Measurements from ENCODE around the gene VTN. TPM values are rescaled to one million over a fixed set of nuclear protein-coding genes. Genes with fewer than 3 reads are reported as not detected.

Gene VTN
- total RNA-seq, 2 experiments from 2014 or later, result 0.22 to 0.35 TPM

DNA sequence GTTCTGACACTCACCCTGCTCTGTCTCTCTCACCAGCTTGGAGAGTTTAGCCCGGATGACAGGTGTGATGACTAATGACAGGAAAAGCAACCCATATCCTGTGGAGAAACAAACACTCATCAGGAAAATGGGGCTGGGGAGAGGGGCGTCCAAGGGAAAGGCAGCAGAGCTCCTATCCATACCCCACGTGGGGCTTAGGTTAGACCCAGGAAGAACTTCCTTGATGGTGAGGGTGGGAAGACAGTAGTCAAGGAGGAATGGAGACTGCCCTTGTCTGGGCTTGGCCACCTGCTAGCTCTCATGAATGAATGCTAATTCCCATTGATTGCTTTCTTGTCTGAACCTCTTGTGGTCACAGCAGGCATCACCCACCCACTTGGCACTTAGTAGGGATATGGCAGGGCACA, 32.1 kb upstream of the VTN start:
- no peak for DNase-seq
- Mint-ChIP-seq H3K27ac (peak overlapping the region; percentile 7), H3K27me3 (no peaks in the 10 kb centered on the region)

DNA sequence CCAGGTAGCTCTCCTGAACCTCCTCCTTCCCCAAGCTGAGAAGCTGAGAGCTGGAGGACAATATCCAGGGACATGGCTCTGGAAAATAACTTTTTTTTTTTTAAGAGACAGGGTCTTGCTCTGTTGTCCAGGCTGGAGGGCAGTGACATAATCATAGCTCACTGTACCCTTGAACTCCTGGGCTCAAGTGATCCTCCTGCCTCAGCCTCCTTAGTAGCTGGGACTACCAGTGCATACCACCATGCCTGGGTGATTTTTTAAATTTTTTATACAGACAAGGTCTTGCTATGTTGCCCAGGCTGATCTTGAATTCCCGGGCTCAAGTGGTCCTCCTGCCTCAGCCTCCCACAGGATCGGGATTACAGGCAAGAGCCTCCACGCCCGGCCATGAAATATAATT, 29.7 kb upstream of the VTN start:
- no peak for DNase-seq
- no peaks in the 10 kb centered on the region for H3K36me3 Mint-ChIP-seq
- peaks cover 8% of the 10 kb centered on the region for H3K4me1 Mint-ChIP-seq
- no peak overlapping the region for H3K4me3 Mint-ChIP-seq
- H3K27me3 Mint-ChIP-seq, result no peaks in the 10 kb centered on the region
- H3K27ac Mint-ChIP-seq, result no peak overlapping the region
- no peaks in the 10 kb centered on the region for H3K9me3 Mint-ChIP-seq

More for the DNA sequence above, 32.1 kb upstream of the VTN start:
- H3K36me3 Mint-ChIP-seq, result no peaks in the 10 kb centered on the region
- H3K4me3 Mint-ChIP-seq, result no peak overlapping the region
- no peaks in the 10 kb centered on the region for H3K9me3 Mint-ChIP-seq
- H3K4me1 Mint-ChIP-seq, result peaks cover 11% of the 10 kb centered on the region

DNA sequence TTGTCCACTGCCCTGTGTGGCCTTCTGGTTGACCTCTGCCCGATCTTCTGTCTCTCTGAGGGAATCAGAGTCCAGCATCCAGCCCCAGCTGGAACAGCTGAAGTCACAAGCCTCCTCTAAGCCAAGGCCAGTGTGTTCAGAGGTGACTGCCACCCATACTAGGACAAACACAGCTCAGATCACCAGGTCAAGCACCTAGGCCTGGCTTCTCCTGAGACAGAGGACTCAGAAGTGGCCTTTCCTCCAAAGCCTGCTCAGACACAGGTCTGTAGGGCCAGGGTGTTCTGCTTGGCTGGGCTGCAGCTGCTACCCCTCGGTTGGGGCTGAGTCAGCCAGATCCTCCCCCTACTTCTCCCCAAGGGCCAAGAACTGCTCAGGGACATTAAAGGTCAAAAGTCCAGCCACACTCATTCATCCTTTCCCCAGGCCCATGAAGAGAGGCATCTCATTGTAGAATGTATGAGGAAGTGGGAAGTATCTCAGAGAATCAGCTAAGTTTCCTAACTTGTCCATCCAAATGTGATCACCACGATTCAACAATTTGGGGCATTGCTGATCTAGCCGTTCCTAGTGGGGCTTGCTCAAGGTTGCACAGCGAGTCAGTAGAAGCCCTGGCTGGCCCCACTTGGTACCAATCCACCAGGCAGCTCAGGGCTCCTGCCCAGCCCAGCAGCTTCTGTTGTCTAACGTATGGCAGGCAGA, 28.3 kb upstream of the VTN start:
- Mint-ChIP-seq H3K4me3 (no peak overlapping the region), H3K4me1 (peaks cover 4% of the 10 kb centered on the region), H3K36me3 (no peaks in the 10 kb centered on the region), H3K9me3 (no peaks in the 10 kb centered on the region), H3K27me3 (no peaks in the 10 kb centered on the region), H3K27ac (no peak overlapping the region)
- no peak for DNase-seq

DNA sequence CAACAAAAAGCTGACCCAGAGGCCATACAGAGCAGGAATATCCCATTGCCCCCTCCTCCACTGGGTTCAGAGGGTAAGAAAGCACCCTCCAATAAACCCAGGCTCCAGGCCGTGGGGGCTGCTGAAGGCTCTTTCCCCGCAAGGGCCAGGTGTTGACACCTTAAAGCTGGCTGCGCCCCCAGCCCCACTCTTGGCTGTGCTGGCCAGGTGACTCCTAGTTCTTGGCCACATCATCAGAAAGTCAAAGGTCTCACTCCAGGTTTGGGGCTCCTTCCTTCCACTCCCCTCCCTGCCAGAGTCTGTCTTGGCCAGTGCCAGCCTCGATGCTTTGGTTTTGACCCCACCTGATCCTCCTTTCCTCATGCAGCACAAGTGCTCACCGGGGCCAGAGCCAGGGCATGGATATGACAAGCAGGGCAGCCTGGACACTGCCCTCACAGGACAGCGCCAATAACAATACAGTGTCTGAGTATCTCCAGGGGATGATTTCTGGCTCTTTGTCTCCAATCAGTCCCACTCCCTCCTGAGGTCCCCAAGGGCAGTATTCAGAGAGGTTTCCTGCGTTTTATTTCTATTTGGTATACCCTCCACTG, 27.7 kb upstream of the VTN start:
- Mint-ChIP-seq H3K27ac (no peak overlapping the region), H3K36me3 (no peaks in the 10 kb centered on the region), H3K9me3 (no peaks in the 10 kb centered on the region), H3K4me3 (no peak overlapping the region), H3K4me1 (no peaks in the 10 kb centered on the region), H3K27me3 (no peaks in the 10 kb centered on the region)
- DNase-seq, result no peak

DNA sequence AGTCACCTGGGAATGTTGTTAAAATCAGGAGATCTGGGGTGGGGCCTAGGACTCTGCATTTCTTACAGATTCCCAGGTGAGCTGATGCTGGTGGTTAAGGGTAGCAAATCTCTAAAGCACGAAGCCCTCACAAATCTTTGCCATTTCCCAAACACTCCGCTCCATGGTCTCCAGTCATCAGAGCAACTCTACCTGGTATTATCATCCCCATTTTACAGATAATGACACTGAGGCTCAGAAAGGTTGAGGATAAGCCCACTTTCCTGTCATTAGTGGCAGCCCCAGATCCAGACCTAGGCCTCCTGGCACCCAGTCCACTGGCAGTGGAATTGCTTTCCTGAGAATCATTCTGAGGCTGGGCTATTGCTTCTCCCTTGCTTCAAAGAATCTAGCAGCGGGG, 27.2 kb upstream of the VTN start:
- no peaks in the 10 kb centered on the region for H3K27me3 Mint-ChIP-seq
- H3K36me3 Mint-ChIP-seq, result no peaks in the 10 kb centered on the region
- no peaks in the 10 kb centered on the region for H3K4me1 Mint-ChIP-seq
- no peak overlapping the region for H3K4me3 Mint-ChIP-seq
- H3K9me3 Mint-ChIP-seq, result no peaks in the 10 kb centered on the region
- DNase-seq, result no peak
- H3K27ac Mint-ChIP-seq, result no peak overlapping the region

DNA sequence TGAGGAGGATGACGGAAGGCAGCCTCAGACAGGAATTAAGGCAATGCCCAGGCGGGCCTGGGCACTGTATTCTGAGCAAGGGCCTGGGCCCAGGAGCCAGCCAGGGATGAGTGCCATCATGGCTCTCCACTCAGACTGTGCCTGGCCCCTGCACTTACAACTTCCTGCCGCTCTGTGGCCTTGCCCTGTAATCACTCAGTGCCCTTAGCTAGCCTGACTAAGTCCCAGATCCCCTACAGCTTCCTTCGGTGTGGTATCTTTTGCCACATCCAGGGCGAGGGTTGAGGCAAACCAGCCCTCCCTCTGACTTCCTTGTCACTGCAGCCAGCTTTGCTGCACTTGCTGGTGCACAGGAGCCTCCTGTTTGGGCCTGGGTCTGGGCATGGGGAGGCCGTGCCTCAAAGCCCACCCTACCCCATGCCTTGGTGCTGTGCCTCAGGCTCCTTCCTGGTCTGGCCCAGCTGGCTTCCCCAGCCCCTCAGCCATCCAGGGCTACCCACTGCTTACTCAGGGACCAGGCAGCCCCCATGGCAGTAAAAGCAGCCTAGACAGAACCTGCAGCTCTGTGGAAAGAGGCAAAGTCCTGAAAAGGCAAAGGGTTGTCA, 26.6 kb upstream of the VTN start:
- Mint-ChIP-seq H3K4me1 (no peaks in the 10 kb centered on the region), H3K36me3 (no peaks in the 10 kb centered on the region), H3K4me3 (no peak overlapping the region), H3K9me3 (no peaks in the 10 kb centered on the region), H3K27me3 (no peaks in the 10 kb centered on the region), H3K27ac (no peak overlapping the region)
- no peak for DNase-seq

DNA sequence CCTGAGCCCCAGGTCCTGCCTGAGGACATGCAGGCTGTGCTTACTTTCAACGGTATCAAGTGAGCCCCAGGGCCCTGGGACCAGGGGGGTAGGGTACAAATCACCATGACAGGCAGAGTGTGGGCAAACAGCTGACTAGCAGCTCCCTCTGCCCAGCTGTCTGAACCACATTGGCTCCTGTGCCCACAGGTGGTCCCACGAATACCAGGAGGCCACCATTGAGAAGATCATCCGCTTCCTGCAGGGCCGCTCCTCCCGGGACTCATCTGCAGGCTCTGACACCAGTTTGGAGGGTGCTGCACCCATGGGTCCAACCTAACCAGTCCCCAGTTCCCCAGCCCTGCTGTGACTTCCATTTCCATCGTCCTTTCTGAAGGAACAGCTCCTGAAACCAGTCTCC, 25.9 kb upstream of the VTN start:
- H3K9me3 Mint-ChIP-seq, result no peaks in the 10 kb centered on the region
- H3K36me3 Mint-ChIP-seq, result peaks cover 5% of the 10 kb centered on the region
- DNase-seq, result no peak
- H3K4me3 Mint-ChIP-seq, result no peak overlapping the region
- no peaks in the 10 kb centered on the region for H3K4me1 Mint-ChIP-seq
- no peak overlapping the region for H3K27ac Mint-ChIP-seq
- H3K27me3 Mint-ChIP-seq, result no peaks in the 10 kb centered on the region

DNA sequence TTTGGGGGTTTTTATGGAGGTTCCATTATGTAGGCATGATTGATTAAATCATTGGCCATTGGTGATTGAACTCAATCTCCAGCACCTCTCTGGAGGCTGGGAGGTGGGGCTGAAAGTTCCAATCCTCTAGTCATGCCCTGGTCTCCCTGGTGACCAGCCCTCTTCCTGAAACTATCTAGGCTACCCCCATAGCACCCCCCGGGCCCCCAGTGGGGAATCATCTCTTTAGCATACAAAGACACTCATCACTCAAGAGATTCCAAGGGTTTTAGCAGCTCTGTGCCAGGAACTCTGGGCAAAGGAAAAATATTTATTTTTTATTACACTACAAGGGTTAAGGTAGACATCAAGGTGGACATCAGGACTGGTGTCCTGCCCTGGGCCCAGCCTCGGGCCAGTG, 25.3 kb upstream of the VTN start:
- no peak for DNase-seq
- H3K36me3 Mint-ChIP-seq, result peaks cover 5% of the 10 kb centered on the region
- no peaks in the 10 kb centered on the region for H3K27me3 Mint-ChIP-seq
- H3K27ac Mint-ChIP-seq, result no peak overlapping the region
- H3K4me1 Mint-ChIP-seq, result no peaks in the 10 kb centered on the region
- H3K4me3 Mint-ChIP-seq, result no peak overlapping the region
- H3K9me3 Mint-ChIP-seq, result no peaks in the 10 kb centered on the region

DNA sequence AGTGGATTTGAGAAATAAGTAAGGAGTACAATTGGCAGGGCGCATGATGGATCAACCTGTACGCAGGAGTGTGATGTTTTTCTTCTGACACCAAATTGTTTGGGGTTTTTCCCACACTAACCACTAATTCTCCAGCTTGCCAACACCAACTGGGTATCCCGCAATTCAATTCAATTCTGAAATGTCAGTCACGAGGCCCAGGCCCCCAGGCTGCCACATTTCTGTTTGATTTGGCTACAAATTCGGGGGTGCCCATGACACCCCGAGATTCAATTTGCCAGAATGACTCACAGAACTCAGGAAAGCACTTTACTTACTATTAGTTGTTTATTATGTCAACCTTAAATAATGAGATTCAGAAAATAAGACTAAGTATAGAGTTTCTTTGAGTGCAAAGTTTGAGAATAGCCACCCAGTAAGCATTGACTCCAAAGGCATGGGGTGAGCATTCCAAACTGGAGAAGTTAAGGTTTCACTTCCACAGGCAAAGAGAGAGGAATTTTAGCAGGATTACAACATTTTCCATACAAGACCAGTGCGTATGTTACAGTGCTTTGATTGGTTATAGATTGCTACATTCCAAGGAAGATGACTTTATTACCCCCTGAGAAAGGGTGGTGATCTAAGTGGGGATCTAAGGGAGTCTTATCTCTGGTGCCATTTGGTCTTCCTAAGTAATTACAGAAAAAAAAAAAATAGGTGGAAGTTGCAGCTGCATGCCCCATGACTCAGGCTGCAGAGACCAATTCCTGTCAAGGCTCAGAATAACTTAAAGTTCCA, 24.4 kb upstream of the VTN start:
- H3K9me3 Mint-ChIP-seq, result no peaks in the 10 kb centered on the region

DNA sequence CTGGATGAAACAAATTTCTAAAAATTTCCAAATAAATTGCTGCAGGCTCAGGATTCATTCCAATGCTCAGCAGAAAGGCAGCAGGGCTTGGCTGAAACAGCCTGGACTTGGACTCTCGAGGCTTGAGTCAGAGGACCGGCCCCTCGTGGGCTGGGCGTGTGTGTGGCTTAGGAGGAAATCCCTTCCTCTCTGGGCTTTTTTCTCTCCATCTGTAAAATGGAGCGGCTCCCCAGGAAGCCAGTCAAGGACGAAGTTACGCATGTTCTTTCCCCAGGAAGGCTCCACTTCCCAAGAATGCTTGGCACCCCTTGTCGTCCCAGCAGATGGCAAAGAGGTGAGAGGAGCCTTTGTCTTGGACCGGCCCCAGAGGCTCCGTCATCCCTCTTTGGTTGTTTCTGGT, 22.4 kb upstream of the VTN start:
- no peak for DNase-seq
- Mint-ChIP-seq H3K36me3 (peaks cover 12% of the 10 kb centered on the region), H3K27ac (no peak overlapping the region), H3K4me3 (no peak overlapping the region), H3K9me3 (no peaks in the 10 kb centered on the region), H3K4me1 (no peaks in the 10 kb centered on the region), H3K27me3 (no peaks in the 10 kb centered on the region)

More for the DNA sequence above, 24.4 kb upstream of the VTN start:
- Mint-ChIP-seq H3K4me1 (no peaks in the 10 kb centered on the region), H3K36me3 (peaks cover 10% of the 10 kb centered on the region), H3K27ac (no peak overlapping the region), H3K4me3 (no peak overlapping the region), H3K27me3 (no peaks in the 10 kb centered on the region)
- DNase-seq, result no peak

DNA sequence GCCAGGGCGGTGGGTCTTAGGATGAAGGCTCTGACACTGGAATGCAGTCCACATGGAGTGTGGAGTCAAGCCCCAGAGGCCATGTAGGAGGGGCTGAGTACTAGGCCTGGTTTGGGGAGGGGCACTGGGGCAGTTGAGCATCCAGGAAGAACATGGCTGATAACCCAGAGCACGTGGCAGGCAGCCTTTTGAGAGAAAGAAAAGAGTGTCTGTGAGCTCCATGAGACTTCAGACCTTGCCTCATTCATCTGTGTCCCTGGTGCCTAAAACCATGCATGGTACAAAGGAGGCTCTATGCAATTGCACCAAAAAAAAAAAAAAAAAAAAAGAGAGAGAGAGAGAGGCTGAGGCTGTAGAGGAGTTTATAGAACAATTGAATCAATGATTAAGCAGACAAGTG, 21.3 kb upstream of the VTN start:
- Mint-ChIP-seq H3K36me3 (peaks cover 12% of the 10 kb centered on the region), H3K9me3 (no peaks in the 10 kb centered on the region), H3K27ac (no peak overlapping the region), H3K4me1 (no peaks in the 10 kb centered on the region), H3K4me3 (no peak overlapping the region), H3K27me3 (no peaks in the 10 kb centered on the region)
- DNase-seq, result no peak

DNA sequence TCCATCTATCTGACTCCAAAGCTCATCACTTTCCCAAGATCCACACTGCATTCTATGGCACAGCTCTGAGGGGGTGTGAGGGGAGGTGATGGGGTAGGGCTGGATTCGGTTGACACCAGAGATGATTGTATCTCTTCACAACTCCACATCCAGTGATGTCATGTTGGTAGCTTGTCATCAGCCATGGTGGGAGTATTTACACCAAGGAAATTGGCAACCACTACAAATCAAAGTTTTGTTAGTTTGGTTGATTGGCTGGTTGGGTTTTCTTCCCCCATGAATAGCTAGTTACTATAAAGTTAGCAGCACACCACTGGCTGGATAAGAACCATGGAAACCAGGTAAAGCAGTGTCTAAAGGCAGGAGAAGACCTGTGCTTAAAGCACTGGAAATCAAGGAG, 20.9 kb upstream of the VTN start:
- no peaks in the 10 kb centered on the region for H3K27me3 Mint-ChIP-seq
- no peaks in the 10 kb centered on the region for H3K4me1 Mint-ChIP-seq
- H3K4me3 Mint-ChIP-seq, result no peak overlapping the region
- H3K27ac Mint-ChIP-seq, result no peak overlapping the region
- peaks cover 14% of the 10 kb centered on the region for H3K36me3 Mint-ChIP-seq
- H3K9me3 Mint-ChIP-seq, result no peaks in the 10 kb centered on the region
- no peak for DNase-seq

DNA sequence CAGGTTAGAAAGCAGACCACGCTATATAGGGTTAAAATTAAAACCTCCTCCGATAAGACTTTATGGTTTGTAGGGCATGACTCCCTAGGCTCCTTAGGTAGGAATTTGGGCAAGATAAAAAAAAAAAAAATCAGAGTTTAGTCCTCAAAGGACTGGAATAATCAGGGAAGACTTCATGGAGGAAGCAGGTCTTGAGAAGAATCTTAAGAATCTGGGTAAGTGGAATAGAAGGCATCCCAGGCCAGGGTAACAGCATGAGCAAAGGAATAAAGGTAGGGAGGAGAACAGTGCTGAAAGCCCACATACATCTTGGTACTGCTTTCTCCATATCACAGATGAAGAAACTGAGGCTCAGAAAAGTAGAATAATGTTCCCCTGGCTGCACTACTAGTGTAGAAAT, 20.5 kb upstream of the VTN start:
- H3K27me3 Mint-ChIP-seq, result no peaks in the 10 kb centered on the region
- H3K9me3 Mint-ChIP-seq, result no peaks in the 10 kb centered on the region
- no peak overlapping the region for H3K27ac Mint-ChIP-seq
- DNase-seq, result no peak
- H3K4me1 Mint-ChIP-seq, result peaks cover under 1% of the 10 kb centered on the region
- no peak overlapping the region for H3K4me3 Mint-ChIP-seq
- H3K36me3 Mint-ChIP-seq, result peaks cover 16% of the 10 kb centered on the region

DNA sequence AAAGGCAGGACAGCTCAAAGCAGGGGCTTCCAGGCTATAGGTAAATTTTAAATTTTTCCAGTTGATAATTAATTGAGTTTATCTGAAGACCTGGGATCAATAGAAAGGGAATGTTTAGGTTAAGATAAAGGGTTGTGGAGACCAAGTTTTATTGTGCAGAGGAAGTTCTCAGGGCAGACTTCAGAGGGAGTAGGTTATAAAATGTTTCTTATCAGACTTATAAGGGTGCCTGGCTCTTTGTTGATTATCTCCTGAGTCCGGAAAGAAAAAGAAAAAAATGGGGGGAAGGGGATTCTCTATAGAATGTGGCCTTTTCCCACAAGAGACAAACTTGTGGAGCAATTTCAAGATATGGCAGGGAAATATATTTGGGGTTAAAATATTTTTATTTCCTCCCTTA, 20.0 kb upstream of the VTN start:
- peaks cover 18% of the 10 kb centered on the region for H3K36me3 Mint-ChIP-seq
- H3K9me3 Mint-ChIP-seq, result no peaks in the 10 kb centered on the region
- no peak overlapping the region for H3K4me3 Mint-ChIP-seq
- no peak for DNase-seq
- peaks cover 4% of the 10 kb centered on the region for H3K4me1 Mint-ChIP-seq
- no peaks in the 10 kb centered on the region for H3K27me3 Mint-ChIP-seq
- no peak overlapping the region for H3K27ac Mint-ChIP-seq

DNA sequence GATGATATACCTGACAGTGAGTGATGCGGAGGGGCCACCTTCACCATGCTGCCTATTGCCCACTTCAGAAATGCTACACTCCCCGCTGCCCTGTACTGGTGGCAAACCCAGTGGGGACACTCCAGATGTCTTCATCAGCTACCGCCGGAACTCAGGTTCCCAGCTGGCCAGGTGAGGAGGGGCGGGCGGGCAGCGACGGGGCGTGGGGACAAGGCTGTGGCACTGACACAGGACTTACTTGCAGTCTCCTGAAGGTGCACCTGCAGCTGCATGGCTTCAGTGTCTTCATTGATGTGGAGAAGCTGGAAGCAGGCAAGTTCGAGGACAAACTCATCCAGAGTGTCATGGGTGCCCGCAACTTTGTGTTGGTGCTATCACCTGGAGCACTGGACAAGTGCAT, 18.0 kb upstream of the VTN start:
- DNase-seq, result no peak
- Mint-ChIP-seq H3K9me3 (no peaks in the 10 kb centered on the region), H3K4me1 (peaks cover 13% of the 10 kb centered on the region), H3K36me3 (peaks cover 27% of the 10 kb centered on the region), H3K27me3 (no peaks in the 10 kb centered on the region), H3K27ac (no peak overlapping the region), H3K4me3 (no peak overlapping the region)

Data from activated naive CD8-positive, alpha-beta T cell treated with anti-CD3 and anti-CD28 coated beads for 36 hours (primary cell).